NCI-H446 (cell line): ENCODE results near the gene HCN1.
A peak's percentile ranks its signal among the peaks of the same experiment; 100 is the strongest.
"Not testable (repeated sequence)": the region's sequence is repeated elsewhere in the genome, so short reads cannot be mapped to it uniquely, and the experiment has no call there.

Experiments used
- DNase-seq, 2 experiments: peaks; one replicate each; lab custom pipeline; 2025; lab: John Stamatoyannopoulos, UW

The HCN1 gene

GRCh38 chr5:45617859-45618416 is 78.2 kb downstream of the HCN1 start:
- DNase-seq, result no peak

GRCh38 chr5:45609661-45610060 is 86.5 kb downstream of the HCN1 start:
- DNase-seq, result no peak

GRCh38 chr5:45604092-45604491 is 92.1 kb downstream of the HCN1 start:
- no peak for DNase-seq

GRCh38 chr5:45601424-45601823 is 94.8 kb downstream of the HCN1 start:
- no peak for DNase-seq

- DNase-seq, result no peak
Measured at GRCh38 chr5:45596320-45596719, 99.9 kb downstream of the HCN1 start.

GRCh38 chr5:45586001-45586400 is 110.2 kb downstream of the HCN1 start:
- DNase-seq, result not testable (repeated sequence)

GRCh38 chr5:45578270-45578669 is 117.9 kb downstream of the HCN1 start:
- peak; percentile 30 to 60 for DNase-seq

GRCh38 chr5:45568813-45569212 is 127.4 kb downstream of the HCN1 start:
- no peak for DNase-seq

- DNase-seq, result no peak
Measured at GRCh38 chr5:45542421-45542820, 153.8 kb downstream of the HCN1 start.

- DNase-seq, result no peak
Measured at GRCh38 chr5:45533663-45534062, 162.5 kb downstream of the HCN1 start.

GRCh38 chr5:45532826-45533624 is 163.2 kb downstream of the HCN1 start:
- DNase-seq, result peak; percentile 19 to 56

GRCh38 chr5:45521067-45521466 is 175.1 kb downstream of the HCN1 start:
- DNase-seq, result peak; percentile 95 to 98

GRCh38 chr5:45512521-45512920 is 183.7 kb downstream of the HCN1 start:
- no peak for DNase-seq

GRCh38 chr5:45509371-45509770 is 186.8 kb downstream of the HCN1 start:
- no peak for DNase-seq

- peak in 1 of 2 experiments; percentile 32 for DNase-seq
Measured at GRCh38 chr5:45508135-45508534, 188.0 kb downstream of the HCN1 start.

GRCh38 chr5:45507178-45507577 is 189.0 kb downstream of the HCN1 start:
- peak; percentile 99 to 100 for DNase-seq

GRCh38 chr5:45499006-45499405 is 197.2 kb downstream of the HCN1 start:
- DNase-seq, result not testable (repeated sequence)

- DNase-seq, result no peak
Measured at GRCh38 chr5:45491368-45491767, 204.8 kb downstream of the HCN1 start.

- DNase-seq, result peak in 1 of 2 experiments; percentile 38
Measured at GRCh38 chr5:45484781-45485180, 211.4 kb downstream of the HCN1 start.

GRCh38 chr5:45454114-45454513 is 242.1 kb downstream of the HCN1 start:
- peak; percentile 83 to 87 for DNase-seq

GRCh38 chr5:45444856-45445255 is 251.3 kb downstream of the HCN1 start:
- DNase-seq, result not testable (repeated sequence)

GRCh38 chr5:45440466-45440865 is 255.7 kb downstream of the HCN1 start:
- peak in 1 of 2 experiments; percentile 33 for DNase-seq

GRCh38 chr5:45437752-45438151 is 258.4 kb downstream of the HCN1 start:
- peak; percentile 28 to 37 for DNase-seq
